K562 (cell line): ENCODE data around the gene CDK14. TPM values are rescaled to one million over a fixed set of nuclear protein-coding genes. Genes with fewer than 3 reads are reported as not detected.

Experiments used
- ATAC-seq: fragments of 200-7000 bp; cut with Tn5 transposase; 3 replicates; pipeline ENCODE4 v1.9.1; 2020; ENCODE audit warnings: moderate library complexity
- BruUV-seq: library from RNA; stranded (reverse); fragments of 400-500 nt; replicated peaks from 2 replicates; lab custom pipeline; 2021; lab: Mats Ljungman, UMichigan
- CTCF ChIA-PET: fragments of 300-600 bp; formaldehyde crosslinking; extraction: SDS; loops from one replicate; lab custom pipeline; 2021; ENCODE audit warnings: low intra/inter-chr PET ratio; lab: Yijun Ruan, JAX
- POLR2A ChIA-PET: fragments of 300-600, 350-650 bp; sonication (Branson Sonifier 250); formaldehyde crosslinking; extraction: SDS; loops from one replicate; lab custom pipeline; 2021; ENCODE audit warnings: antibody characterized with exemption, inconsistent platforms; lab: Yijun Ruan, JAX
- DNase-seq, 4 experiments: peaks; one replicate each; pipeline versions ENCODE4 v3.0.0 to v3.0.0-alpha.2; 2011 to 2018; ENCODE audit warnings: low spot score in 3 of 4, mixed read lengths in 3 of 4; ENCODE audit errors: extremely low read depth in 1 of 4
- FAIRE-seq: peaks from 2 replicates; lab custom pipeline; 2011; peaks lifted over from hg19 to GRCh38; lab: Jason Lieb, UNC
- H2AFZ ChIP-seq: 2 replicates; pipeline ENCODE4 v1.6.0; 2011; ENCODE audit warnings: low read depth, low read length, control low read depth, inconsistent platforms
- H3K27ac ChIP-seq: fragments of 200-600 bp; 3 replicates; pipeline ENCODE4 v1.8.0; 2011; ENCODE audit warnings: low read depth, mild to moderate bottlenecking, control low read depth, inconsistent platforms, low read length, moderate library complexity, mixed read lengths; ENCODE audit errors: extremely low read depth
- H3K27me3 ChIP-seq, 2 experiments: fragments of 300-600 bp in 1 of 2; 2 replicates in 1 of 2; 3 replicates in 1 of 2; pipeline versions ENCODE4 v1.6.0 to v1.8.0; 2011; ENCODE audit warnings: inconsistent platforms in 2 of 2, low read length in 2 of 2, mild to moderate bottlenecking in 1 of 2, mixed read lengths in 1 of 2, moderate library complexity in 1 of 2; ENCODE audit not compliant: control insufficient read depth in 2 of 2, insufficient read depth in 2 of 2
- H3K36me3 ChIP-seq: fragments of 300-600 bp; 3 replicates; pipeline ENCODE4 v1.8.0; 2011; ENCODE audit warnings: mild to moderate bottlenecking, low read length, inconsistent platforms; ENCODE audit not compliant: control insufficient read depth, insufficient read depth
- H3K4me1 ChIP-seq, 2 experiments: fragments of 200-600 bp in 1 of 2; replicated peaks in 1 of 2; 2 replicates in 1 of 2; 3 replicates in 1 of 2; pipeline versions ENCODE4 v1.5.1 to v1.8.0; 2011; ENCODE audit warnings: inconsistent platforms in 2 of 2, low read length in 2 of 2, mild to moderate bottlenecking in 1 of 2, mixed read lengths in 1 of 2, moderate library complexity in 1 of 2; ENCODE audit not compliant: control insufficient read depth in 2 of 2, insufficient read depth in 2 of 2
- H3K4me2 ChIP-seq: 2 replicates; pipeline ENCODE4 v1.6.1; 2011; ENCODE audit warnings: low read length, control low read depth, inconsistent platforms, mixed read lengths; ENCODE audit not compliant: insufficient read depth
- H3K4me3 ChIP-seq: fragments of 200-600 bp; sonication (generic), shearing (Covaris generic); 2 replicates; pipeline ENCODE4 v1.5.1; 2016; ENCODE audit warnings: control low read depth, inconsistent platforms
- H3K79me2 ChIP-seq: fragments of 200-600 bp; 3 replicates; pipeline ENCODE4 v1.8.0; 2011; ENCODE audit warnings: low read length, inconsistent platforms; ENCODE audit not compliant: control insufficient read depth, insufficient read depth
- H3K9ac ChIP-seq, 2 experiments: 2 replicates each; pipeline versions ENCODE4 v1.6.0 to v1.6.1; 2011; ENCODE audit warnings: low read depth in 2 of 2, low read length in 2 of 2, control low read depth in 1 of 2, inconsistent platforms in 1 of 2, mild to moderate bottlenecking in 1 of 2, mixed read lengths in 1 of 2; ENCODE audit not compliant: insufficient read depth in 1 of 2
- H3K9me1 ChIP-seq: one replicate; pipeline ENCODE4 v1.6.0; 2011; ENCODE audit warnings: inconsistent platforms, mild to moderate bottlenecking, low read length, moderate library complexity; ENCODE audit not compliant: control insufficient read depth, insufficient read depth
- H3K9me3 ChIP-seq: replicated peaks from 2 replicates; pipeline ENCODE4 v1.5.1; 2011; ENCODE audit warnings: low read depth, low read length, inconsistent platforms; ENCODE audit not compliant: control insufficient read depth, insufficient read depth
- H4K20me1 ChIP-seq: replicated peaks from 2 replicates; pipeline ENCODE4 v1.6.1; 2011; ENCODE audit warnings: low read length, inconsistent platforms, mixed read lengths; ENCODE audit not compliant: control insufficient read depth, insufficient read depth
- BCLAF1 ChIP-seq, 2 experiments: fragments of 450-650 bp in 1 of 2; IDR thresholded peaks; 2 replicates each; pipeline ENCODE4 v1.6.1; 2011 to 2017; ENCODE audit warnings: low read depth in 2 of 2, antibody characterized with exemption in 1 of 2, borderline replicate concordance in 1 of 2, low read length in 1 of 2, mild to moderate bottlenecking in 1 of 2, mixed read lengths in 1 of 2; ENCODE audit not compliant: control insufficient read depth in 1 of 2
- BRCA1 ChIP-seq, 2 experiments: fragments of 450-650 bp in 1 of 2; sonication (generic) in 1 of 2; formaldehyde crosslinking in 1 of 2; IDR thresholded peaks; 2 replicates each; pipeline versions ENCODE4 v1.5.0 to v1.6.1; 2017 to 2020; ENCODE audit warnings: mild to moderate bottlenecking in 1 of 2, missing genetic modification reagents in 1 of 2
- CGGBP1 ChIP-seq: fragments of 250-450 bp; sonication (Bioruptor Pico); IDR thresholded peaks from 2 replicates; pipeline ENCODE4 v1.9.0; 2021; ENCODE audit warnings: mild to moderate bottlenecking
- FOXM1 ChIP-seq, 2 experiments: fragments of 450-650 bp in 1 of 2; sonication (generic) in 1 of 2; formaldehyde crosslinking in 1 of 2; IDR thresholded peaks; 2 replicates each; pipeline versions ENCODE4 v1.6.1 to v1.9.0; 2017 to 2022; ENCODE audit warnings: low read depth in 2 of 2, mild to moderate bottlenecking in 2 of 2, missing genetic modification reagents in 1 of 2, moderate library complexity in 1 of 2
- MAFK ChIP-seq: IDR thresholded peaks from 2 replicates; pipeline ENCODE4 v1.6.1; 2011; ENCODE audit warnings: low read length, improper control_type of control experiment
- RFX1 ChIP-seq: fragments of 450-650 bp; IDR thresholded peaks from 2 replicates; pipeline ENCODE4 v1.6.1; 2016; ENCODE audit warnings: mild to moderate bottlenecking, moderate library complexity
- RNF2 ChIP-seq: sonication (generic); IDR thresholded peaks from 2 replicates; pipeline ENCODE4 v1.6.1; 2016
- SMAD4 ChIP-seq: fragments of 250-450 bp; sonication (Bioruptor Pico); conservative IDR thresholded peaks from 2 replicates; pipeline ENCODE4 v1.8.0; 2021; ENCODE audit warnings: inconsistent platforms, mild to moderate bottlenecking, moderate library complexity
- TFAM ChIP-seq: fragments of 250-450 bp; sonication (Bioruptor Pico); conservative IDR thresholded peaks from 2 replicates; pipeline ENCODE4 v1.5.0; 2021; ENCODE audit warnings: mild to moderate bottlenecking, moderate library complexity
- WHSC1 ChIP-seq: IDR thresholded peaks from one replicate; pipeline ENCODE4 v1.6.1; 2012; ENCODE audit warnings: low read length, control low read depth, inconsistent platforms
- ZBTB11 ChIP-seq, 3 experiments: fragments of 200-800 bp in 1 of 3; fragments of 250-450 bp in 1 of 3; fragments of 450-650 bp in 1 of 3; sonication (Bioruptor Pico) in 1 of 3; sonication (Bioruptor generic) in 1 of 3; formaldehyde crosslinking in 1 of 3; IDR thresholded peaks; 2 replicates each; pipeline versions ENCODE4 v1.6.1 to v1.8.0; 2016 to 2022; ENCODE audit warnings: mild to moderate bottlenecking in 2 of 3, missing genetic modification characterization in 2 of 3, missing compliant biosample characterization in 1 of 3, moderate library complexity in 1 of 3
- ZBTB17 ChIP-seq: fragments of 450-650 bp; formaldehyde crosslinking; IDR thresholded peaks from 2 replicates; pipeline ENCODE4 v1.4.0; 2020; ENCODE audit warnings: mild to moderate bottlenecking
- ZBTB43 ChIP-seq: sonication (generic); formaldehyde crosslinking; IDR thresholded peaks from 2 replicates; pipeline ENCODE4 v1.8.0; 2023; ENCODE audit warnings: mild to moderate bottlenecking, missing genetic modification reagents
- WGBS: fragments of 100-300 bp; shearing (Covaris generic); methylation state at CpG from one replicate; pipeline ENCODE4 v1.1.6; 2016; ENCODE audit warnings: low coverage, mixed read lengths; ENCODE audit not compliant: insufficient coverage; ENCODE audit errors: missing lambda C conversion rate; 5-methylcytosine and 5-hydroxymethylcytosine counted together
- in situ Hi-C: fragments of 300-500 bp; cut with MboI; formaldehyde crosslinking; loops from 4 replicates; pipeline ENCODE4 v1.15.0; 2018; ENCODE audit warnings: inconsistent platforms, mixed read lengths
- intact Hi-C: fragments of 100-400 bp; cut with micrococcal nuclease; formaldehyde crosslinking; loops from 2 replicates; pipeline ENCODE4 v1.14.2; 2022
- polyA plus RNA-seq, 8 experiments: library from polyadenylated mRNA; depleted of rRNA in 4 of 8; stranded (reverse) in 5 of 8; unstranded in 3 of 8; fragments of >200 nt; fragmentation: Nextera tagmentation in 2 of 8; fragmentation: Illumina TruSeq in 1 of 8; extraction: Ambion mirVana in 2 of 8; extraction: Trizol in 1 of 8; gene quantifications; 2 replicates each; pipeline versions ENCODE4 v1.2.1 to v1.2.3, GENCODE V29; 2011 to 2014; ENCODE audit warnings: inconsistent platforms in 1 of 8, missing spikeins in 1 of 8
- total RNA-seq, 7 experiments: library from RNA; depleted of rRNA in 6 of 7; stranded (reverse); fragments of >200 nt in 6 of 7; fragmentation: Illumina TruSeq in 2 of 7; extraction: Trizol in 2 of 7; gene quantifications; 2 replicates each; pipeline versions ENCODE4 v1.2.1 to v1.2.3, GENCODE V29; 2011 to 2021; ENCODE audit warnings: low replicate concordance in 1 of 7

CDK14 gene
- total and polyA plus RNA-seq, 9 of the 15 experiments (the other 6 are each of a cell fraction or from before 2014, with no cell fraction given), result 0.03 to 0.91 (median 0.16) TPM

- Histone ChIP-seq H2AFZ (no peak overlapping the region), H3K4me3 (no peak overlapping the region), H3K27ac (no peak overlapping the region), H3K9ac (no peak overlapping the region), H3K4me2 (no peak overlapping the region), H3K79me2 (no peaks in the 10 kb centered on the region), H3K27me3 (no peaks in the 10 kb centered on the region), H4K20me1 (no peaks in the 10 kb centered on the region), H3K9me1 (no peaks in the 10 kb centered on the region), H3K36me3 (no peaks in the 10 kb centered on the region), H3K9me3 (no peaks in the 10 kb centered on the region), H3K4me1 (no peaks in the 10 kb centered on the region)
- 0% methylated on average over 6 of the region's 6 CpGs for WGBS
- no peak for FAIRE-seq
- in situ Hi-C loops (no loop called here), intact Hi-C loops (no loop called here)
- no peak for ATAC-seq
- no peak for DNase-seq
- CTCF ChIA-PET, result no interaction called here
- POLR2A ChIA-PET, result no interaction called here
- no TSS peak for BruUV-seq
- TF ChIP-seq RNF2 (no peak), CGGBP1 (CRISPR knock-in tag) (no peak), MAFK (no peak), RFX1 (no peak), FOXM1 (IDR thresholded peaks at IDR 0.05; ENCODE audit: low read depth) (no peak), FOXM1 (CRISPR knock-in tag; IDR thresholded peaks at IDR 0.05; ENCODE audit: low read depth) (no peak), ZBTB11 (CRISPR knock-in tag; IDR thresholded peaks at IDR 0.05) (no peak), WHSC1 (no peak), ZBTB17 (CRISPR knock-in tag) (no peak), SMAD4 (CRISPR knock-in tag) (no peak), BCLAF1 (IDR thresholded peaks at IDR 0.05; ENCODE audit: borderline replicate concordance in 1 of 2, control insufficient read depth in 1 of 2, low read depth in 2 of 2, low read length in 1 of 2) (no peak), BRCA1 (IDR thresholded peaks at IDR 0.05) (no peak), BRCA1 (CRISPR knock-in tag; IDR thresholded peaks at IDR 0.05) (no peak), TFAM (CRISPR knock-in tag) (no peak), ZBTB43 (no peak)
Observed at GRCh38 chr7:90772410-90772809, 176.3 kb downstream of the CDK14 start.
